GM10847 (cell line): ENCODE results near the gene NCK2.

ENCODE experiments used
- POLR2A ChIP-seq: IDR thresholded peaks from 2 replicates; pipeline ENCODE4 v1.6.1; 2011; ENCODE audit not compliant: insufficient read length; ENCODE audit errors: extremely low read depth

The NCK2 gene

GRCh38 chr2:105746177-105747080, 1.7 kb downstream of the NCK2 start:
- TF ChIP-seq POLR2A = no peak

DNA sequence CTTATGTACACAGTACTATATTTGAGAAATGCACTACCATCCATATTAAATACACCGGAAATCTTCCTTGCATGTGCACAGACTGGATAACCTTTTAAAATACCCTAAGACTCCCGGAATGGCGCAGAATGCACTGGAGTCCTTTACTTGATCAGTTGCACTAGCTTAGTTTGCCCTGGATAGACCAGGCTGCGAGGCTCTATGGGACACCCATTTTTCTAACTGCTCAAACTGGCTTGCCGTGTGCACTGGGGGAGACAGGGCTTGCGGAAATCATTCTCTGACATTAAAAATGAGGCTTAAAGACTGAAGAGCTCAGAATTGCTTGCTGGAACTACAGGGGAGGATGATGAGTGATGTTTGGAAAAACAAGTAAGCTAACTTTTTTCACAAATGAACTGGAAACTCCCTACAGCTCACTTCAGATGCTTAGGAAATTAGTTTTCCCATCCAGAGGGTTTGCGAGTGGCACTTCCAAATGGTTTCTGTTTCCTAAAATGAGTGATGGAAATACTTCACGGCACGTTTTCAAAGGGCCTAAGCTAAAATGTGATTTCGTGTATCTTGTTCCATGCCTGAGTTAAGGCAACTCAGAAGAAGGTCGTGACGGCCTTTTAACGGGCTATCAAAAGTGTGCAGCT, 2.7 kb downstream of the NCK2 start:
- no peak for TF ChIP-seq POLR2A

GRCh38 chr2:105747991-105748390, 3.3 kb downstream of the NCK2 start:
- no peak for TF ChIP-seq POLR2A

DNA sequence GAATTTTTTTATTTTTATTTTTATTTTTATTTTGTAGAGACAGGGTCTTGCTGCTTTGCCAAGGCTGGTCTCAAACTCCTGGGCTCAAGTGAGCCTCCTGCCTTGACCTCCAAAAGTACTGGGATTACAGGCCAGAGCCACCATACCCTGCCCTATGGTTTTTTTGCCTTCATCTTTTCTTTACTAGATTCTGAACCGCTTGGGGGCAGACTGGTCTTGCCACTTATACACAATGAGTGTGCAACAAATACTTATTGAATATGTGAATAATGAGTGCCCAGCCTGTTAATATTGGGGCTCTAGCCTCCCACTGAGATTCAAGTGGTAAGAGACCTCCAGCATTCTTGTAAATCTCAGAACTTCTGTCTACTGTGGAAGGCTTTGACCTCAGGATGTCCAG, 3.9 kb downstream of the NCK2 start:
- no peak for TF ChIP-seq POLR2A

DNA sequence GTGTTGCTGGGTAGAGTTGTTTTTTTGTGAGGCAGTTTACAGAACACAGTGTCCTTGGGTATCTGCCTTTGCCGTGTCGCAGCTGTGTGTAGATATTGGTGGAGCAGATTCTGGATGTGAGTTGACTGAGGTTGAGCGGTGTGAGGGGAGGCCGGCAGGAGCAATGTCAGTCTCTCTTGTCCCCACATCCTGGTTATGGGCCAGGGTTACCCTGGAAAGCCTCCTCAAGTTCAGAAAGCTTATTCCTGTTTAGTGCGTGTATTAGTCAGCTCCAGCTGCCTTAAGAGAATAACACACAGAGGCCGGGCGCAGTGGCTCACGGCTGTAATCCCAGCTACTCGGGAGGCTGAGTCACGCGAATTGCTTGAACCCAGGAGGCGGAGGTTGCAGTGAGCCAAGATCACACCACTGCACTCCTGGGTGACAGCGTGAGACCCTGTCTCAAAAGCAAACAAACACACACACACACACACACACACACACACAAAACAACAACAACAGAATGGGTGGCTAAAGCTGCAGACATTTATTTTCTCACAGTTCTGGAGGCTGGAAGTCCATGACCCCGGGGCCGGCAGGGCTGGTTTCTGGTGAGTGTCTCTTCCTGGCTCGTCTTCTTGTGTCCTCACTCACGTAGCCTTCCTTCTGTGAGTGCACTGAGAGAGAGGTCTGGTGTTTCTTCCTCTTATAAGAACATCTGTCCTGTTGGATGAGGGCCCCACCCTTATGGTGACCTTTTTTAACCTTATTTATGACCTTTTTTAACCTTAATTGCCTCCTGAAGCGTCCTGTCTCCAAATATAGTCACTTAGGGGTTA, 5.1 kb downstream of the NCK2 start:
- no peak for TF ChIP-seq POLR2A

DNA sequence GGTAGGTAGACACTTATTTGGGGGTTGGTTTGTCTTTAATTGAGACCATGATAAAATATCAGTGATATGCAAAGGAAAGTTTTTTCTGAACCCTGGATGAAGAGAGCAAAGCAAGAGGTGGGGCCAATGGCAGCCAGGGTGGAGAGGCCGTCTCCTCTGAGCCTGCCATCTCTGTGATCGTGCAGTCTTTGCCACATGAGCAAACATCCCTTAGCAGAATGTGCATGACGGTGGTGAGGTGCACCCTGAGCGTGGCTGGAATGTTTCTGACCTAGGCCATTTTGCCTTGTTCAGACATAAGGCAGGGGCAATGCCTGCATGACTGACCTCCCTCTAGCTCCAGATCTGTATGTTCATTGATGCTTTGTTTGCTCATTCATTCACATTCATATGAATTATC, 6.0 kb downstream of the NCK2 start:
- TF ChIP-seq POLR2A = no peak

GRCh38 chr2:105751272-105751671, 6.6 kb downstream of the NCK2 start:
- no peak for TF ChIP-seq POLR2A

- TF ChIP-seq POLR2A = no peak
Observed at GRCh38 chr2:105752691-105753358, 8.1 kb downstream of the NCK2 start.

DNA sequence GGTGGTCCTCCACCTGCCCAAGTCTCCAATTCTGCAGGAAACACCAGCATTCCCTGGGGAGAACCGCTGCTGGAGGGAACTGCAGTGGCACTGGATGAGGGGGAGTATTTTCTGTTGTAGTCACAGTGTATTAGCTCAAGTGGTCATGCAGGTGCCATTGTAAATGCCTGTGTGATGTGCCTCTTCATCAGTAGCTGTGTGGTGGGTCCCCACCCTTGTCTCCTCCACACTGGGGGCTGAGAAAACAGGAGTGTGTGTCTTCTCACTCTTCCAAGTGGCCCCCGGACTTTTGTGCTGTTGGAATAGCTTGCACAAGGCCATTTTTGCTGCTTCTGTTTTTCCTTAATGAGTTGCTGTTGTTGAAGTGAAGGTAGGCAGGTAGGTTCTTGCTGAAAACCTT, 8.7 kb downstream of the NCK2 start:
- TF ChIP-seq POLR2A = no peak

GRCh38 chr2:105754011-105754410, 9.3 kb downstream of the NCK2 start:
- TF ChIP-seq POLR2A = no peak

- TF ChIP-seq POLR2A = no peak
Observed at GRCh38 chr2:105754994-105755393, 10.3 kb downstream of the NCK2 start.

DNA sequence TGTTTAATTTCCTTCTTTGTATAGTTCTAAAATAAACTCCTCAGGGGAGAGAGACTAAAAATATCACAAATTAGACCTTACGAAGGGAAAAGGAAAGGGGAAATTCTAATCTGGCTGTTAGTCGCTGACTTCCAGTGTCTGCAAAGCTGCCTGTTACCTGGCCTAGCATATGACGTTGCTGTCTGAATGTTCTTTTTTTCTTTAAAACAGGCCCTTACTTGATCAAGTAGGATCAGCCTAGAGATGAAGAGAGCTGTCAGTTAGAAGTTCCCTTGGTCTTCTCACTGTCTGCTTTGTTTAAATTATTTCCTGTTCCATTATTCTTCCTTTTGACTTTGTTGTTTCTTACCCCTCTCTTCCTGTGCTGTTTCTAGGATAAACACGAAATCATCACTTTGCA, 11.2 kb downstream of the NCK2 start:
- TF ChIP-seq POLR2A = no peak

- TF ChIP-seq POLR2A = no peak
Observed at GRCh38 chr2:105756435-105756834, 11.7 kb downstream of the NCK2 start.

DNA sequence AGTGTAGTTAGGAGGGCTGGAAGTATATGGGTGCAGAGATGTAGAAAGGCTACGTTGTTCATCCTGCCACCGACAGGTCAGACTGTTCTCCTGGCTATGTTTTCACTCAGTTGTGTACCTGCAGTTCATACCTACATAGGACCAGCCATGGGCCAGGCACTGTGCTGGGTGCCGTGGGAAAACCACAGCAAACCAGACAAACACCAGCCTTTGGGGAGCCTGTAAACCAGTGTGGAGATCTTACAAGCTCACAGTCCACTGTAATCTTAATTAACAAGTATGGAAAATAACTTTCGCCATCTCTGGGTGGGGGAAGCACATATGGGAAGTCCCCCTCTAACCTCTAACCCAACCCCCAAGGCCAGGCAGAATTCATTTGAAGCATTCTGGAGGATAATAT, 12.7 kb downstream of the NCK2 start:
- TF ChIP-seq POLR2A = no peak

GRCh38 chr2:105760191-105760590, 15.5 kb downstream of the NCK2 start:
- TF ChIP-seq POLR2A = no peak

- no peak for TF ChIP-seq POLR2A
Observed at GRCh38 chr2:105760639-105761337, 16.1 kb downstream of the NCK2 start.
